Adrenal gland (tissue), 12 donors: ENCODE data around the gene TFPI. TPM values are rescaled to one million over a fixed set of nuclear protein-coding genes. Genes with fewer than 3 reads are reported as not detected.

Experiments
- DNase-seq, 7 donors: peaks; one replicate each; pipeline ENCODE4 v3.0.0-alpha.2; 2019 to 2020
- H3K27ac ChIP-seq, 5 donors: fragments of 200-600 bp; sonication (generic) in 4 of 5; 1 replicate in 3 of 5; 2 replicates in 2 of 5; pipeline versions ENCODE4 v1.5.1 to v1.8.0; 2016 to 2020; ENCODE audit warnings: mild to moderate bottlenecking in 1 of 5
- H3K27me3 ChIP-seq: fragments of 200-600 bp; 2 replicates; pipeline ENCODE4 v1.8.0; 2021
- H3K36me3 ChIP-seq, 2 donors: fragments of 200-600 bp; replicated peaks in 1 of 2; 1 replicate in 1 of 2; 2 replicates in 1 of 2; pipeline versions ENCODE4 v1.5.1 to v1.8.0; 2018 to 2022
- H3K4me1 ChIP-seq, 2 donors: fragments of 200-600 bp; replicated peaks in 1 of 2; 1 replicate in 1 of 2; 2 replicates in 1 of 2; pipeline versions ENCODE4 v1.5.1 to v1.8.0; 2018 to 2021
- H3K4me3 ChIP-seq, 4 donors: fragments of 200-600 bp; sonication (generic) in 3 of 4; one replicate each; pipeline ENCODE4 v1.5.1; 2016 to 2018
- H3K9me3 ChIP-seq, 3 donors: fragments of 200-600 bp; sonication (generic) in 1 of 3; replicated peaks in 1 of 3; 1 replicate in 2 of 3; 2 replicates in 1 of 3; pipeline versions ENCODE4 v1.5.1 to v1.8.0; 2016 to 2021
- CTCF ChIP-seq, 6 experiments: fragments of 450-650 bp in 4 of 6; fragments of 200-600 bp in 2 of 6; sonication (generic) in 1 of 6; IDR thresholded peaks; 1 replicate in 5 of 6; 2 replicates in 1 of 6; pipeline versions ENCODE4 v1.5.1 to v1.8.0; 2016 to 2021; ENCODE audit warnings: antibody characterized with exemption in 6 of 6, mild to moderate bottlenecking in 2 of 6, moderate library complexity in 1 of 6
- POLR2A ChIP-seq, 2 donors: fragments of 450-650 bp; IDR thresholded peaks; one replicate each; pipeline ENCODE4 v1.6.1; 2017; ENCODE audit warnings: antibody characterized with exemption in 2 of 2, mild to moderate bottlenecking in 2 of 2, moderate library complexity in 1 of 2
- WGBS, 4 donors: extraction: QIAGEN DNeasy Blood & Tissue Kit in 2 of 4; methylation state at CpG; one replicate each; pipeline versions ENCODE4 v1.1.5 to v1.1.7; 2013 to 2017; 5-methylcytosine and 5-hydroxymethylcytosine counted together
- intact Hi-C, 2 donors: fragments of 100-400 bp; cut with DNase I; formaldehyde crosslinking; loops; one replicate each; pipeline versions ENCODE4 v1.14.1 to v1.15.0; 2022 to 2023
- polyA plus RNA-seq, 3 donors: library from polyadenylated mRNA; stranded (reverse); fragments of 200-250 nt in 2 of 3; fragments of 350-450 nt in 1 of 3; fragmentation: Illumina TruSeq in 1 of 3; extraction: RNeasy Lipid Tissue Mini Kit (QIAGEN cat#74804) in 1 of 3; gene quantifications; one replicate each; pipeline ENCODE4 v1.2.3, GENCODE V29; 2013 to 2014
- total RNA-seq, 9 donors: library from RNA; depleted of rRNA in 4 of 9; stranded (reverse); fragments of >200 nt in 4 of 9; fragments of 120-200 nt in 1 of 9; fragmentation: NEBNext Ultra II Directional in 1 of 9; extraction: Animal tissue kit (Norgen Biotek cat#: 25700) in 1 of 9; gene quantifications; one replicate each; pipeline versions ENCODE4 v1.1.0 to v1.2.4, GENCODE V29; 2013 to 2023
- donor health status: healthy with polysubstance abuse.
- donor health status: Bipolar disorder and iron deficiency.
- donor health status: DM: yes; HTN: yes; CAD: no.
- donor health status: DM: no; HTN: no; CAD: no.
- donor health status: DM: no; HTN: no; CAD: no.
- donor health status: DM: yes; HTN: yes; CAD: no.

TFPI gene
- total and polyA plus RNA-seq, 12 donors: 19.7 to 104 (median 33.9) TPM

DNA sequence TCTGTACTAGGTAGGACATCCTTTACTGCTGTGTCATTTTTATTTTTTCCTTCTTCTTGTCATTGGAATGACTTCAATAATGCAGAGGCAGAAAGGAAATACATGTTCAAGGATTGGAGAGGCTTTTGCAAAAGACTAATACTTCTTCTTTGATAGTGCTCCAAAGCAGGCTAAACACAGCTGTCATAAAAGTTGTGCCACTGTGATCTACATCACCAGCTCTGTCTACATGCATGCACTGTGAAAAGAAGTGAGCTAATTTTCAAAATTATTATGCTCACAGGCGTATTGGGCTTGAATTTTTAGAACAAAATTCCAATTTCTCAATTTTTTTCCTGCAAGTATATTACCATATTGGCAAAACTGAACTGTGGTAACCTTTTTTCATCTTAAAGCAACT lies 68.7 kb downstream of the TFPI start:
- WGBS, 4 donors: 77 to 87% (median 80%) methylated on average over 1 of the region's 1 CpG
- Histone ChIP-seq H3K4me1 (no peaks in the 10 kb centered on the region), H3K27me3 (no peaks in the 10 kb centered on the region), H3K4me3 (no peak overlapping the region), H3K27ac (no peak overlapping the region), H3K36me3 (no peaks in the 10 kb centered on the region), H3K9me3 (no peaks in the 10 kb centered on the region)
- DNase-seq: no peak
- intact Hi-C loops: no loop called here
- no peak for TF ChIP-seq POLR2A (IDR thresholded peaks at IDR 0.05)
- no peak for TF ChIP-seq CTCF (IDR thresholded peaks at IDR 0.05)

DNA sequence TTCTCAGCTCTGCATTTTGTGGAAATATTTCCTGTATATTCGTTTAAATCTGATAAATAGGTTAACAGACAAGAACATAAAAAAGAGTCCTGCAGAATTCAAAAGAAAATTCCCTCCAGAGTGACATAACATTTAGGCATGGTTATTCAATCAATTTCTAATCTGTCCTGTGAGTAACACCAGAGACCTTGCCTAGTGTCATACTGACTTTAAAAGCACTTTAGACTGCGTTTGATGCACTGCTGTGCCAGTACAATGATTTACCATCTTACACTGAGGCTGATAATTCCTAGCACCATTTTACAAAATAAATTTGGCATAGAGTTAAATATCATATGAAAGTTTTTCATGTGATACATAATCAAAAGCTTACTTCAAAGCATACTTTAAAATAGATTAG lies 70.7 kb downstream of the TFPI start:
- Histone ChIP-seq H3K9me3 (no peaks in the 10 kb centered on the region), H3K4me1 (no peaks in the 10 kb centered on the region), H3K27ac (no peak overlapping the region), H3K27me3 (no peaks in the 10 kb centered on the region), H3K4me3 (no peak overlapping the region), H3K36me3 (no peaks in the 10 kb centered on the region)
- intact Hi-C loops: no loop called here
- 22 to 32% (median 23%) methylated on average over 2 of the region's 2 CpGs for WGBS, 4 donors
- no peak for TF ChIP-seq POLR2A (IDR thresholded peaks at IDR 0.05)
- TF ChIP-seq CTCF (IDR thresholded peaks at IDR 0.05): no peak
- no peak for DNase-seq

- WGBS, 4 donors: 79 to 87% (median 83%) methylated on average over 5 of the region's 5 CpGs
Observed at GRCh38 chr2:187482796-187483195, 71.4 kb downstream of the TFPI start.

GRCh38 chr2:187481543-187481942 lies 72.7 kb downstream of the TFPI start:
- DNase-seq: no peak
- intact Hi-C loops: no loop called here
- WGBS, 4 donors: 66 to 76% (median 71%) methylated on average over 3 of the region's 3 CpGs
- no peaks in the 10 kb centered on the region for H3K36me3 ChIP-seq
- H3K27ac ChIP-seq: no peak overlapping the region
- TF ChIP-seq CTCF (IDR thresholded peaks at IDR 0.05) (no peak), POLR2A (IDR thresholded peaks at IDR 0.05) (no peak)
- no peak overlapping the region for H3K4me3 ChIP-seq
- H3K27me3 ChIP-seq: no peaks in the 10 kb centered on the region
- H3K4me1 ChIP-seq: peaks cover 0 to 3% of the 10 kb centered on the region in 2 donors
- no peaks in the 10 kb centered on the region for H3K9me3 ChIP-seq

More at GRCh38 chr2:187482796-187483195, 71.4 kb downstream of the TFPI start:
- H3K4me1 ChIP-seq: no peaks in the 10 kb centered on the region
- intact Hi-C loops: no loop called here
- H3K9me3 ChIP-seq: no peaks in the 10 kb centered on the region
- no peak overlapping the region for H3K27ac ChIP-seq
- no peak overlapping the region for H3K4me3 ChIP-seq
- no peak for DNase-seq
- no peak for TF ChIP-seq POLR2A (IDR thresholded peaks at IDR 0.05)
- no peak for TF ChIP-seq CTCF (IDR thresholded peaks at IDR 0.05)
- H3K36me3 ChIP-seq: no peaks in the 10 kb centered on the region
- H3K27me3 ChIP-seq: no peaks in the 10 kb centered on the region
